IPS-20b (cell line): Measurements from ENCODE around the gene ZNF181.

Experiments
- H3K27ac ChIP-seq: one replicate; pipeline ENCODE4 v1.5.1; 2013; ENCODE audit warnings: low read length
- H3K27me3 ChIP-seq: 2 replicates; pipeline ENCODE4 v1.6.1; 2013; ENCODE audit warnings: mild to moderate bottlenecking, low read length, inconsistent platforms; ENCODE audit not compliant: insufficient read depth
- H3K36me3 ChIP-seq: 2 replicates; pipeline ENCODE4 v1.6.1; 2013; ENCODE audit warnings: low read depth, mild to moderate bottlenecking, inconsistent platforms, low read length, moderate library complexity; ENCODE audit not compliant: insufficient read depth
- H3K4me1 ChIP-seq: 2 replicates; pipeline ENCODE4 v1.6.1; 2013; ENCODE audit warnings: mild to moderate bottlenecking, control low read depth, inconsistent platforms, low read length, moderate library complexity; ENCODE audit not compliant: insufficient read depth
- H3K4me3 ChIP-seq: 2 replicates; pipeline ENCODE4 v1.5.1; 2013; ENCODE audit warnings: mild to moderate bottlenecking, low read length, inconsistent platforms
- H3K9ac ChIP-seq: 2 replicates; pipeline ENCODE4 v1.6.1; 2013; ENCODE audit warnings: low read depth, mild to moderate bottlenecking, inconsistent platforms, low read length, moderate library complexity
- H3K9me3 ChIP-seq: 2 replicates; pipeline ENCODE4 v1.6.1; 2013; ENCODE audit warnings: mild to moderate bottlenecking, low read depth, low read length, inconsistent platforms; ENCODE audit not compliant: insufficient read depth

The ZNF181 gene

GRCh38 chr19:34794066-34794960, 60.3 kb downstream of the ZNF181 start:
- no peak overlapping the region for H3K9ac ChIP-seq
- H3K9me3 ChIP-seq: peaks cover 32% of the 10 kb centered on the region; the same call in 1 of the 2 replicates
- no peak overlapping the region for H3K27ac ChIP-seq
- no peaks in the 10 kb centered on the region for H3K4me1 ChIP-seq
- H3K27me3 ChIP-seq: no peaks in the 10 kb centered on the region
- no peaks in the 10 kb centered on the region for H3K36me3 ChIP-seq
- no peak overlapping the region for H3K4me3 ChIP-seq
